ENCODE data around the gene NLRX1. TPM values are rescaled to one million over a fixed set of nuclear protein-coding genes. Genes with fewer than 3 reads are reported as not detected.

Gene NLRX1
- total RNA-seq, 1 donor: 16.4 TPM

DNA sequence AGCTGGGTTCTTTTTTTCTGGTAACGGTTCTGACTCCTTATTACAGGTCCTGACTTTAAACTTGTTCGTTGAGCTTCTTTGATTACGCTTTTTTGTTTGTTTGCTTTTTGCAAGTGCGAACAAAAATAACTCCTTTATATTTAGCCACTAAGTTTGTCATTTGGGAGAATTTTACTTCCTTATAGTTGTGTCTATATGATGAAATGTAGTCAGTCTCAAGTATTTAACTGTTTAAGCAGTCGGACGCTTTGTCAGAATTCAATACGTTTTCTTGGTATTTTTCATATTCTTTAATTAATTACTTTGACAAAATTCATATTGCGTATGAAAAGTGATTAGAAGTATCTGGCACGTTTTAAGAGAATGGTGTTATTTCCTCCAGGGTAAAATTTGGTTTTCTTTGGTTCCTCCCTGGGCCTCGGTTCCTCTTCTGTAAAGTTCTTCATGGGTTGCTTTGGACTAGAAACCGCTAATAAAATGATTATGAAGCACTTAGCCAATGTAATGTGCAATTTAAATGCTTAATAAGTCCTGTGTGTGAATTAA lies 39.0 kb downstream of the NLRX1 start:
- TF ChIP-seq, protein P1, sequence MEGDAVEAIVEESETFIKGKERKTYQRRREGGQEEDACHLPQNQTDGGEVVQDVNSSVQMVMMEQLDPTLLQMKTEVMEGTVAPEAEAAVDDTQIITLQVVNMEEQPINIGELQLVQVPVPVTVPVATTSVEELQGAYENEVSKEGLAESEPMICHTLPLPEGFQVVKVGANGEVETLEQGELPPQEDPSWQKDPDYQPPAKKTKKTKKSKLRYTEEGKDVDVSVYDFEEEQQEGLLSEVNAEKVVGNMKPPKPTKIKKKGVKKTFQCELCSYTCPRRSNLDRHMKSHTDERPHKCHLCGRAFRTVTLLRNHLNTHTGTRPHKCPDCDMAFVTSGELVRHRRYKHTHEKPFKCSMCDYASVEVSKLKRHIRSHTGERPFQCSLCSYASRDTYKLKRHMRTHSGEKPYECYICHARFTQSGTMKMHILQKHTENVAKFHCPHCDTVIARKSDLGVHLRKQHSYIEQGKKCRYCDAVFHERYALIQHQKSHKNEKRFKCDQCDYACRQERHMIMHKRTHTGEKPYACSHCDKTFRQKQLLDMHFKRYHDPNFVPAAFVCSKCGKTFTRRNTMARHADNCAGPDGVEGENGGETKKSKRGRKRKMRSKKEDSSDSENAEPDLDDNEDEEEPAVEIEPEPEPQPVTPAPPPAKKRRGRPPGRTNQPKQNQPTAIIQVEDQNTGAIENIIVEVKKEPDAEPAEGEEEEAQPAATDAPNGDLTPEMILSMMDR (IDR thresholded peaks at IDR 0.05; ENCODE audit: insufficient read depth, low read depth, low read length): no peak
- H3K4me3 ChIP-seq (ENCODE audit: low read depth, low read length): peak overlapping the region; percentile 95
- DNase-seq (ENCODE audit: low read depth): no peak

DNA sequence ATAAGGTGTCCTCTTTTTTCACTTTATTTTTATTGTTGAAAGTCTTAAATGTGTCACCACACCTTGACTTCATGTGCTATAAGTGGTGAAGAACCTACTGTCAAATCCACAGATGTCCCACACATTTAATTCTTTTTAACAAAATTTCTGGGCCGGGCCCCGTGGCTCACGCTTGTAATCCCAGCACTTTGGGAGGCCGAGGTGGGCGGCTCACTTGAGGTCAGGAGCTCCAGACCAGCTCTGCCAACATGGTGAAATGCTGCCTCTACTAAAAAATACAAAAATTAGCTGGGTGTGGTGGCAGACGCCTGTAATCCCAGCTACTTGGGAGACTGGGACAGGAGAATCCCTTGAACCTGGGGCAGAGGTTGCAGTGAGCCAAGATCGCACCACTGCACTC lies 40.7 kb downstream of the NLRX1 start:
- TF ChIP-seq, protein P1 (IDR thresholded peaks at IDR 0.05; ENCODE audit: insufficient read depth, low read depth, low read length): no peak
- H3K4me3 ChIP-seq (ENCODE audit: low read depth, low read length): no peak overlapping the region
- no peak for DNase-seq (ENCODE audit: low read depth)

DNA sequence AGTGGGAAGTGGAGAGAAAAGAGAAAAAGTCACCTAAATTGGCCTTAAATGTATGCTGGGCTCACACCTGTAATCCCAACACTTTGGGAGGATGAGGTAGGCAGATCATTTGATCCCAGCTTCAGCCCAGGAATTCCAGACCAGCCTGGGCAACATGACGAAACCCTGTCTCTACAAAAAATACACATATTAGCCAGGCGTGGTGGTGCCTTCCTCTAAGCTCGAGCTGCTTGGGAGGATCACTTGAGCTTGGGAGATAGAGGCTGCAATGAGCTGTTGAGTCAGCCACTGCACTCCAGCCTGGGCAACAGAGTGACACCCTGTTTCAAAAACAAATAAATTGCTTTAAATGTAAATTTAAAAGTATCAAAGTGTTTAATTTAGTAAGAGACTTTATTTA lies 41.5 kb downstream of the NLRX1 start:
- DNase-seq (ENCODE audit: low read depth): peak; percentile 28
- H3K4me3 ChIP-seq (ENCODE audit: low read depth, low read length): no peak overlapping the region
- TF ChIP-seq, protein P1 (IDR thresholded peaks at IDR 0.05; ENCODE audit: insufficient read depth, low read depth, low read length): no peak

DNA sequence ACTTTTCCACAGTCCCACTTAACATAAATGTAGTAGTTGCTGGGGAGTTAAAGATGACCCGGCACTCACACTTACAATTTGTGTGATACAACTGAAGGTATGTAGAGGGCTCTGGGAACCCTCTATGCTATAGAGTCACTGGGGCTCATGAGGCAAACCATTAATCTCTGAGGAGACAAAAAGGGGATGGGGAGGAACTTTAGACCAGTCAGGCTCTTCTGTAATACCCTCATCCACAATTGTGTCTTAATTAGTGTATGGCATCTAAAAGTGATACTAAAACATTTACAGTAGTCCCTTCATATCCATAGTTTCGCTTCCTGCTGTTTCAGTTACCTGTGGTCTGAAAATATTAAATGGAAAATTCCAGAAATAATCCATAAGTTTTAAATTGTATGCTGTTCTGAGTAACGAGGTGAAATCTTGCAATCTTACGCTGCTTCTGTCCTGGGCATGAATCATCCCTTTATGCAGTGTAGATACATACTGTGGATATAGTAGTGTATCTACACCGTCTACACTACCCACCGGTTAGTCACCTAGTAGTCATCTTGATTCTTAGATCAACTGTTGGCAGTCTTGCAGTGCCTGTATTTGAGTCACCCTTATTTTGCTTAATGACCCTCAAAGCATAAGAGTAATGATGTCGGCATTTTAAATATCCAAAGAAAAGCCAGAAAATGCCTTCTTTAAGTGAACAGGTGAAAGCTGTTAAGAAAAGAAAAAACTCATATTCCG lies 49.8 kb downstream of the NLRX1 start:
- H3K4me3 ChIP-seq (ENCODE audit: low read depth, low read length): no peak overlapping the region
- DNase-seq (ENCODE audit: low read depth): peak; percentile 64
- TF ChIP-seq, protein P1 (IDR thresholded peaks at IDR 0.05; ENCODE audit: insufficient read depth, low read depth, low read length): no peak

DNA sequence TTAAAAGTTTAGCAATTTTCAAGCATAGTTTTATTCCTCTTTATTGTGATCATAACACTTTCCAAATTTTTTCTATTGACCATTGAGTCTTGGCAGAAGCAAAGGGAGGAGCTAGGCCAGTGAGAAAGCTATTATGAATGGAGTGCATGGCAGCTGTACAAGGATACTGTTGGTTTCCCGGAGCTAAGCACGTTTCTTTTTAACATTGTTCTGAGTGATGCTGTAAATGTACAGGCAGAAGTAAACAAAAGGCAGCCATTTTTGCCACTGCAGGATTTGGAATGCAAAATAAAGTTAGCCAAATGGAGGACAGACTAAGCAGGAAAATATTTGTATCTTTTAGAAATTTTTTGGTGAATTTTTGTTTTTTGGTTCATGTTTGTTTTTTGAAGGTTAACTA lies 53.8 kb downstream of the NLRX1 start:
- DNase-seq (ENCODE audit: low read depth): peak; percentile 63
- H3K4me3 ChIP-seq (ENCODE audit: low read depth, low read length): no peak overlapping the region
- TF ChIP-seq, protein P1 (IDR thresholded peaks at IDR 0.05; ENCODE audit: insufficient read depth, low read depth, low read length): no peak

DNA sequence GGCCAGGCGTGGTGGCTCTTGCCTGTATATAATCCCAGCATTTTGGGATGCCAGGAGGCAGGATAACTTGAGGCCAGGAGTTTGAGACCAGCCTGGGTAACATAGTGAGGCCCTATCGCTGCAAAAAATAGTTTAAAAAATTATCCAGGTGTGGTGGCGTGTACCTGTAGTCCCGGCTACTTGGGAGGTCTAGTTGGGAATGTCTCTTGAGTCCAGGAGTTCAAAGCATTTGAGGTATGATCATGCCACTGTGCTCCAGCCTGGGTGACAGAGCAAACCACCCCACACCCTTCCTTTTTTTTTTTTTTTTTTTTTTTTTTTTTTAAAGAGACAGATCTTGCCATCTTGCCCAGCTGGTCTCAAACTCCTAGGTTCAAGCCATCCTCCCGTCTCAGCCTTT lies 54.4 kb downstream of the NLRX1 start:
- TF ChIP-seq, protein P1 (IDR thresholded peaks at IDR 0.05; ENCODE audit: insufficient read depth, low read depth, low read length): no peak
- no peak for DNase-seq (ENCODE audit: low read depth)
- H3K4me3 ChIP-seq (ENCODE audit: low read depth, low read length): no peak overlapping the region

Measured in fibroblast of villous mesenchyme (primary cell).